ENCODE results near the gene CAMTA1.

The CAMTA1 gene

DNA sequence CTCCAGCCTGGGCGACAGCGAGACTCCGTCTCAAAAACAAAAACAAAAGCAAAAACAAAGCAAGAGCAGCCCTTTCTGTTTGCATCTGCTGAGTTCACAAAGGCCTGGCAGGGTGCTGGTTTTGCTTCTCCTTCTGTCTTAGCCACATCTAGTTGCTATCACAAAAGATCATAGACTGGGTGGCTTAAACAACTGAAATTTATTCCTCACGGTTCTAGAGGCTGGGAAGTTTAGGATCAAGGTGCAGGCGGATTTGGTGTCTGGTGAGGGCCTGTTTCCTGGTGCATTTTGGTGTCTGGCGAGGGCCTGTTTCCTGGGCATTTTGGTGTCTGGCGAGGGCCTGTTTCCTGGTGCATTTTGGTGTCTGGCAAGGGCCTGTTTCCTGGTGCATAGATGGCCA lies 471.3 kb downstream of the CAMTA1 start:
- DNase-seq (ENCODE audit: low read depth) = no peak

DNA sequence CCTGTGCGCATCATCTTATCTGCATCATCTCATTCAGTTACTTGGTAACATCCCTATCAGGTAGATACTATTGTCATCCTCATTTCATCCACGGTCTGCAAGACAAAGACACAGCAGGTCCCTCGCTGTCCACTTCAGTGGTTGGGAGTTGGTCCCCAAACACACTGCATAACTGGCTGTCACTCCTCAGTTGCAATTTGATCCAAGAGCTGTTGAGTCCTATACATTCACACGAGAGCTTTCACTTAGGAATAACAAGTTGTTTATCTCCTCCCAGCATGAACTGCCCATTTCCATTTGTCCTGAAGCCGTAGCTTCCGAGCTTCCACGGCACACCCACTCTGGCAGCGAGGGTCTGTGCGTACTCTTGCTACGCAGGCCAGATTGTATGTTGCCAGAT lies 472.0 kb downstream of the CAMTA1 start:
- no peak for DNase-seq (ENCODE audit: low read depth)

DNA sequence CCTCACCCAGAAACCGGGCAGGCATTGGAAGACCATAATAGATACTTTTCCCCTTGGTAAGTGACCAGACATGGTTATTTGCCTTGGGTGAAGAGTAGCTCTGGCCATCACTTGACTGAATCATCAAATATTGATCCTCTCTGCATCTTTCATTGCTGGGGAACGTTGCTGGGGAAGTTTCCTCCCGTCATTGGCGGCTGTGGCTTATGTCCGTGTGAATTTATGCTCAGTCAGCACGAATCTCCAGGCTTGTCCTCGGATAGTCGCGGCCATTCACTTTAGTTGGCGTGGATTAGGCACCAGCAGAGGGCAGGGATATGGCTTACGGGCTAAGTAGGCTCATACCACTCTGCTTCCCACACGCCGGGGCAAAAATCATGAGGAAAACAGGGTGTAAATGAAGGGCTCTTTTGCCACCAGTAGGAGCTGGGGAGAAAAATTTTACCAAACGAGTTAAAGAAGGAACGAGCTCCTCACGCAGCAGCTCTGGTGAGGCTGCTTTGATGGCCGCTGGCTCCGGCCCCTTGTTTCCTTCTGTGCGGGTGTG lies 473.4 kb downstream of the CAMTA1 start:
- no peak for DNase-seq (ENCODE audit: low read depth)

DNA sequence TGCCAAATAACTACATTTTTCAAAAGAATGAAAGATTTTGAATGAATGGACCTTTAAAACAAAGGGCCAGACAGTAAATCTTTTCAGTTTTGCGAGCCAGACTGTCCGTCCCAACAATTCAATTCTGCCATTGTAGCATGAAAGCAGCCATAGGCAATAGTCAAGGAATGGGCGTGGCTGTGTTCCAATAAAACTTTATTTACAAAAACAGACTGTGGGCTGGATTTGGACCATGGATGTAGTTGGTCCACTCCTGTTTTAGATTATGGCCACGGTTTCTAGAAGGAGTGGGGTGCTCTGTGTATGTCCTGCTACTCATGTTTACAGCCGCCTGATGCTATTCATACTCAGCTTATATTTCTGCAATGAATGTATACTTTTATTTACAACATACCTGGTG lies 474.7 kb downstream of the CAMTA1 start:
- DNase-seq (ENCODE audit: low read depth) = no peak

DNA sequence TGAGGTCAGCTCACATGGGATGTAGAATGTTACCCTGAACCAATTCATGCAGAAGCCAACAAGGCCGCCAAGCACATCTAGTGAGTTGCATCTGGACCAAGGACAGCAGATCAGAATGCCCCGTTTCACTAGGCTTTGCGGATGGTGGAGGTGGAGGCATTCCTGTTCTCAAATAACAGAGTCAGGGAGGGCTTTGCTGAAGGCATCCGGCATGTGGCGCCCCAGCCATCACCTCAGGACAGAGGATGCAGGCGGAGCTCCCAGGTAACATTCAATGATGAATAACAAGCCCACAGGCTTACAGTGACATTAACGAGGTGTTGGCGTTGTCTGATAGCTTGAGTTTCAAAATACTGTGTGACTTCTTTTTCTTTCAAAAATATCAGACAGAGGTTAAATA lies 476.2 kb downstream of the CAMTA1 start:
- DNase-seq (ENCODE audit: low read depth) = no peak

DNA sequence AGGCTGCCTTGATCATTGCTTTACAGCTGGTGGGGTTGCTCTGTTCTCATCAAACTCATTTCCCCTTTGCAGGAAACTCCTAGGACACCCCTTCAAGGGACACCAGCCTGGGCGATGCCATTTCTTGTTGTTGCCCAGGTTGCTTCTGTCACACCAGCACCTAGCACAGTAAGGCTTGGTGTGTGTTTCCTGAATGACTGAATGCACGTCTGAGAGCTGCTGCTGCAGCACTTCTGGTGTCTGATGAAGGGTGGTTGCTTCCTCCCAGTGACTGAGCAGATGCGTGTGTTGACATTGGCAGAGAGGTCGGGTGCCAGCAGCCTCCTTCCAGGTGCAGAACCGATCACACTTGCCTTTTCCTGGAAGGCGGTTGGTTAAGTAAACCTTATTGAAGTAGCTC lies 477.4 kb downstream of the CAMTA1 start:
- no peak for DNase-seq (ENCODE audit: low read depth)

DNA sequence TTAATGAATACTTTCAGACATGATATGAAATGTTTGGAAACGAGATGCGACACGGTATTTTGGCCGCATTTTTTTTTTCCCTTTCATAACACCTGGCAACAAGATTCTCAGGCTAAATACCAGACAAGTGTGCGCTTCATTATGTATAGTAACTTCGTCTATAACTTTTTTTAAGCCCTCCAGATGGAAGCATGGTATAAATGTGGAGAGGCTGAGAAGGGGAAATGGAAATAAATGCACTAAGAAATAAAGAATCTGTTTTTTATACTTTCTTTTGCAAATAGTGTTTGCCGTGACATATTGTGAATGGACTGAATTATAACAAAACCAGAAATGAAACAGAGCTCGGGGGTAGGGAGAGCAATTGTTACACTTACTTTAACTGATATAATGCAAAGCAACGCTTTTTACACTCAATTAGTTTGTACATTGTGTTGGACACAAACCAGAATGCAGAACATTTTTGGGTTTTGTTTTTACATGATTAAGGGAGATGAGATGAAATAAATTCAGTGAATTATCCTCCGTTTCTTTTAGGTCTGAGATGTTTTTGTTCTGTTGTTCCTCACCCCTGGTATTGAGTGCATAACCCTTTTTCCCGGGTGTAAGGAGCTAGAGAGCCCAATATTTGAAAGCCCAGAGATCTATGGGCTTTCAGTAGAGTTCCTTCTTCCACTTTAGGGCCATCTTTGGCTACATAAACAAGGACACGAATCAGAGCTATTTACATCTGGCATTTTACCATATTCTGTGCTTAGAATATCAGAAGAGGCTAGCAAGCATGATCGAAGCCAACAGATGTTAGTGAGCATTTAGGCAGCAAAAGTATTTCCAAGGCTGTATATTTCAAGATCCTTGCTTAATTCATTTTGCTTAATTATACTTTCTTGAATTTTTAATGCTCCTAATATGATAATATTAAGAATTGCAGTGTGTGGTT lies 478.0 kb downstream of the CAMTA1 start:
- DNase-seq (ENCODE audit: low read depth) = no peak

DNA sequence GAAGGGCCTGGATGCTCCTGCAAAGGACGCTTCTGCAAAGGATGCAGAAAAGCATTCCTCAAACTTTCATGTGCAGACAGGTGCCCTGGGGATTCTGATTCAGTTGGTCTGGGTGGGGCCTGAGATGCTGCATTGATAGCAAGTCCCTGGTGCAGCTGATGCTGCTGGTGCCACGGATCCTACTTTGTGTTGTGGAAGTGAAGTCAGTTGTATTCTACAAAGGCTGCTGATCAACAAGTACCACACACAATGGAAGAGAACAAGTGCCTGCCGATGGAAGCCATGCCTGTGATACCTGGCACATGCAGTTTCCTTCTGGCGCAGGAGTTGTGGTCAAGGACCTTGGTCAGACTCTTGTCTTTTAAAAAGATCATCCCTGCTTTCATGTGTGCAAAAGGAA lies 478.8 kb downstream of the CAMTA1 start:
- no peak for DNase-seq (ENCODE audit: low read depth)

DNA sequence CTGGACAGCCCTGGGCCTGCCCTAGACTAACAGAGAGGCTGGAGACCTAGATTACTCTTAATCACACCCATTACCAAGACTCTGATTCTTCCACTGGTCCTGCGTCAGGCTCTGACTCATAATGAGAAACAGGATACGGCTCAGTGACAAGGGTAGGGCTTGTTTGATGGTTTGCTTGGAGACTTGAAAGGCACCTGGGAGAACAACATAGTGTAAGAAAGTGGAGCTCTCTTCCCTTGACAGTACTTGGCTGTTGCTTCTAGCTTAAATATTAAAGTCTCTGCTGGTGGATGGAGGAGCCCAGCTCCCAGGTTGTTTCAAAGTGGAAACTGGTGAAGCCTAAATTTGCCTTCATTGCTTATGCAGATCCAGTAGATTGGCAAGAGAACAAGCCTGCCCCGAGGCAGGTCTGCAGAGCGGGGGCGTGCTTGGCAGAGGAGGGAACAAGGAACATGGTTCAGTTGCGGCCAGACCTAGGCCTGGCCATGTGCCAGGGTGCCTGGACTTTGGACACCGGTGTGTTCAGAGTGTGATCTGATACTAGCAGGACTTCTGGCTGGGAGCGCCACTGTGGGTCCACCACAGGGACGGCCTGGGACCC lies 480.6 kb downstream of the CAMTA1 start:
- peak; percentile 81 for DNase-seq (ENCODE audit: low read depth)

DNA sequence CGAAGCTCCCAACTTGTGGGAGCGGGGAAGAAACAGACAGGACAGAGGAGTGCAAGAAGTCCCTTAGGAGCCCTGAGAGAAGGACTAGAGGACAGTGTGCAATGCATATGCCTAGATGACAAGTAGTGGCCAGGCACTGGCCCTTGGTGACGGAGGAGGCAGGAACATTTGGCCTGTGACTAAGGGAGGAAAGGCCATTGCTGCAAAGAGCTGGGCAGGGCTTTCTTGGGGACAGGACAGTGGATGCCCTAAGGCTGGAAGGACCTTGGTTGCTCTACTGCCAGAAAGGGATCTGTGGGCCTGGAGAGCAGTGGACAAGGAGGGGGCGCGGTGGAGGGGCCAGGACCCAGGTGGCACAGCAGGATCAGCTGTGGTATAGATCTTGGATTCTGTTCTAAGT lies 481.3 kb downstream of the CAMTA1 start:
- DNase-seq (ENCODE audit: low read depth) = no peak

DNA sequence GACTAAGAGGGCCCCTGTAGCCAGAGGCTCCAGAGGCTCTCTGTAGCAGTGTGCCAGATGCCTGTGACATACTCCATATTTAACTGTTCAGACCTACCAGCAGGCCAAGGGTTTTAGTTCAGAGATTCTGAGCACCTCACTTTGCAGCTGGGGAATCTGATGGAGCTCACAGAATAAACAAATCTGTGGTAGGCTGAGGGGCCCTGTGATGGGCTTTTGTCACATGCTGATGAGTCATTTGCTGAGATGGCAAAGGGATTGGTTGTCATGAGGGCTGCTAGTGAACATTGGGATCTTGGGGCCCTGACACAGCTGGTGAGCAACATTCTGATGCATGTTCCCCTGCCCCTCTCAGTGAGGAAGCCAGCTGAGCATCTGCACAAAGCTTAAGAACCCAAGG lies 482.2 kb downstream of the CAMTA1 start:
- peak; percentile 41 for DNase-seq (ENCODE audit: low read depth)

DNA sequence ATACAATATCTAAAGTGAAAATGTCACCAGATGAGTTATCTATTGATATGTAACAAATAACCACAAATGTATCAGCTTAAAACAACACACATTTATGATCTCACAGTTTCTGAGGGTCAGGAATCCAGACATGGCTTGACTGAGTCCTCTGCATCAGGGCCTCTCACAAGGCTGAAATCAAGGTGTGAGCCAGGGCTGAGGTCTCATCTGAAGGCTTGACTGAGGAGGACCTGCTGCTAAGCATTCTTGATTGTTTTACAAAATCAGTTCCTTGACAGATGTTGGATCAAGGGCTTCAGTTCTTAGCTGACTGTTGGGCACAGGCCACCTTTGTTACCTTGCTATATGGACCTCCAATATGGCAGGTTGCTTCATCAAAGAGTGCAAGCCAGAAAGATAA lies 483.7 kb downstream of the CAMTA1 start:
- no peak for DNase-seq (ENCODE audit: low read depth)

DNA sequence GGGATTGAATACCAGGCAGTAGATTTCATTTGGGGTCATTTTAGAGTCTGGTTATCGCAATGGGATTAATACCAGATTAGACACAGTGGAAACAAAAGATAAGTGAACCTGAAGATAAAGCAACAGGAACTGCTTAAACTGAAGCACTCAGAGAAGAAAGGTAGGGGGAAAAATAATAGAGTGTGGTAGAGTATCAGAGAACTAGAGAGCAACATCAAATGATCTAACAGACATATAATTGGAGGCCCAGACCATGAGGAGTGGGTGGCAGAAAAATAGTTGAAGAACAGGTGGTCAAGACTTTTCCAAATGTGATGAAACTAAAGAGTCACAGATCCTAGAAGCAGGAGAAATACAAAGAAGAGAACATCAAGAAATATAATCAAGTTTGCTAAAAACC lies 484.3 kb downstream of the CAMTA1 start:
- no peak for DNase-seq (ENCODE audit: low read depth)

DNA sequence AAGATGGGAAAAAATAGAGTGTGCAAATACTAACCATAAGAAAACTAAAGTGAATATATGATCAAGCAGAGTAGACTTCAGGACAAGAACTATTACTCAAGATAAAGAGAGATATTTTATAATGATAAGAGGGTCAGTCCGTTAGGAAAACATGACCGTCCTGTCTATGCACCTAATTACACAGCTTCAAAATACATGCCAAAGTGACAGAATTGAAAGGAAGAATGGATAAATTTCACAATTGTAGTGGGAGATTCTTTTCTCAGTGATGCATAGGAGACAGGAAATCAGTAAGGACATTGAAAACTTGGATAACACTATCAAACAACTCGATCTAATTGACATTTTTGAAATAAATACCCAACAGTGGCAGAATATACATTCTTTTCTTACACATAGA lies 489.0 kb downstream of the CAMTA1 start:
- no peak for DNase-seq (ENCODE audit: low read depth)

DNA sequence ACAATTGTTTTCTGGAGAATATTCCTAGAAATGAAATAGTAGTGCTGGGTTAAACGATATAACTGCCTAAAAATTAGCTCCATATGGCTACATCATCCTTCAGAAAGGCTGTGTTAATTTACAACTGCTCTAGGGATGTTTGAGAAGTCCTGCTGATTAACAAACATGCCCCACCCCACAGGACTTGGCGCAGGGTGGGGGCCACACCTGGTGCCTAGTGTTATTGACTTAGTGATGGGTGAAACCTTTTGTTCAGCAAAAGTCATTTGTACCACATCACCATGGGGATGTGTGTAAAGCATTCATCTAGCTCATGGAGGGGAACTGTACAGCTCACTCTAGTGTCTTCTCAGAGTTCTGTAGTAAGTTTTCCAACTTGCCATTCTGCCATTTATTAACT lies 492.8 kb downstream of the CAMTA1 start:
- no peak for DNase-seq (ENCODE audit: low read depth)

DNA sequence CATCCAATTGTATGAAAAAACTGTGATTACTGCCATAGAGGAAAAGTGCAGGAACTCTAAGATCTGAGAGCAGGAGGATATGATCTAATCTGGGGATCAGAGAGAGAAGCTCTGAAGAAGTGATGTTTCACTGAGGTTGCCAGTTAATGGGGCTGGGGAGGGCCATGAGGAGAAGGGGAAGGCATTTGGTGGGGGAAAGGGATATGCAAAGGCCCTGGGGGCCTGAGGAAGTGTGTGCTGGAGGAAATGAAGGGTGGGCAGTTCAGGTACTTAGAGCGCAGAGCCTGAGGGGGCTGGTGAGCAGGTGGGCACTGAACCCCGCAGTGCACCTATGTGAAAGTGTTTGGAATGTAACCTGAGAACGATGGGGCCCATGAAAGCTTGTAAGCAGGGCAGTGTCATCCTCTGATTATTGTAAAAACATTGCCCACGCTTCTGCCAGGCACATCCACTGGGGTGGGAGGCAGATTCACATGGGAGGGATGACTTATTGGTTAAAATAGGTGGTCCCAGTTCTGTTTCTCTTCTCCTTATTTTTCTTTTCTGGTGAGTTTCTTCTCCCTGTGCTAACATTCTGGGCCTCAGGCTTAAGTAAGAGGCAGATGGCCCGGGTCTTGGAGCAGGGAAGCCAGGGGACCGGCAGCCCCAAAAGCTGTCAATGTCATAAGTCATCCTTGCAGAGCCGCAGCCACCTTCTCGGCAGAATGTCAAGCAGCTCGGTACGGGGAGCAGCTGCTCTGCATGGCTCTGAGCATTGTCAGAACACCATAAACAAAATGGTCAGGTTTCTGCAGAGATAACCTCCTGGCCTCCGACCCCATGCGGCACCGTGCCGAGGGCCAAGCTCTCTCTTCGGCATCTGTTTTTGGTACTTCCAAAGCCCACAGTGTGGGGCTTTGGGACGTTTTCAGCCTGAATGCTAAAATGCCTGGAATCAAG lies 493.8 kb downstream of the CAMTA1 start:
- DNase-seq (ENCODE audit: low read depth) = no peak

DNA sequence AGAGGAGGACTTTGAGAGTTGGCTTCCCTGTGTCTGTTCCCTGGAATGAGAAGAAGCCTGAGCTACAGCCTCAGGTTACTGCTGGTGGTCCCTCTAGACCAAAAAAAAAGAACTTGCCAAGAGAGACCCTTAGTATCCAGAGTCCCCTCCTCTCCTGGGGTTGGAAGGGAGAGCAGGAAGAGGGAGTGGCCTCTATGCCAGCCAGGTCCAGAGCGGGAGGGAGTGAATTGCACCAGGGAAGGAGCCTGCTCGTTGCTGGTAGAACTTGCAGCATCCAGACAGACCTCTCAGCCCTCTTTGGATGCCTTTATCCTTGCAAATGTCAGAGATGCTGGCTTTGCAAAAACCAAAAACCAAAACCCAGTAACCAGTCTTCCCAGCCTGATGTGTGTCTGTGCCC lies 494.5 kb downstream of the CAMTA1 start:
- DNase-seq (ENCODE audit: low read depth) = no peak

DNA sequence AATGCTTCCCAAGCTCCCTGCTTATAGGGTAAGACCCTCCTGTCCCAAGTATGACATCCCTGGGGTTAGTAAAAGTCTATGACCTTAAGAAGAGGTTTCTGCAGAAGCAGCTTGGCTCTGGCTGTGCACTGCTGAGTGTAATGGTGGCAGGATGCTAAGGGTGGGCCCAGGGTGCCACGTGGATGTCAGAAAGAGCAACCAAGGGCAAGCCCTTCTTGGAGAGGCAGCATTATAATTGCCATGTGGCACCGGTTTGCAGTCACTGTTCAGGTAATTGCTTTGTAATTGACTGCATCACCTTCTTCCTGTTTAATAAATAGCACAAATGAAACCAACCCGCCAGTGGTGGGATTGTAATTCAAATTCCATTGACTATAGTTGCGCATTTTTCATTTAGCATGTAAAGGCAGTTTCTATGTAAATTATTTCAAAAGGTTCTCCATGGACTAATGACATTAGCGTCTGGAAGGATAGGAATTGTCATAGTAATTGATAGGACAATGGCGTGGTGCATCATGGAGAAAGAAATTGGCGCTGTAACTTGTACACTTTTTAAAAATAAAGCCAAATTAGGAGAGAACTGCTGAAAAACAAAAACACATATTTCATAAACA lies 495.2 kb downstream of the CAMTA1 start:
- no peak for DNase-seq (ENCODE audit: low read depth)

DNA sequence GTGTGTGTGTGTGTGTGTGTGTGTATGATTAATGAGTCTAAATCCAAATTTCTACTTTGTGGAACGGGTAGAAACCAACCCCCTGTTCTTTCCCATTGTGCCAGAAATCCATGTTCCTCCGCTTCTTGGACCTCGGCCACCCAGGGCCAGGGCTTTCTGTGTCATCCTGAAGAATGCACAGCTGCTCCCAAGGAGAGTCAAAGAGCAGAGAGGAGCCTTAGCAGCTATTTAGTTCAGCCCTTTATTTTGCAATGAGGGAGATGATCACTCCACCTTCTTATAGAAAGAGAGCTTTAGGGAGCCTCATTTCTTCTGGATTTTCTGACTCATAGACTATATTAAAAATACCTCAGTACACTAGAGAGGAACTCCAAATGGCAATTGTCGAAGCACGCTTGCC lies 496.6 kb downstream of the CAMTA1 start:
- DNase-seq (ENCODE audit: low read depth) = peak; percentile 53

DNA sequence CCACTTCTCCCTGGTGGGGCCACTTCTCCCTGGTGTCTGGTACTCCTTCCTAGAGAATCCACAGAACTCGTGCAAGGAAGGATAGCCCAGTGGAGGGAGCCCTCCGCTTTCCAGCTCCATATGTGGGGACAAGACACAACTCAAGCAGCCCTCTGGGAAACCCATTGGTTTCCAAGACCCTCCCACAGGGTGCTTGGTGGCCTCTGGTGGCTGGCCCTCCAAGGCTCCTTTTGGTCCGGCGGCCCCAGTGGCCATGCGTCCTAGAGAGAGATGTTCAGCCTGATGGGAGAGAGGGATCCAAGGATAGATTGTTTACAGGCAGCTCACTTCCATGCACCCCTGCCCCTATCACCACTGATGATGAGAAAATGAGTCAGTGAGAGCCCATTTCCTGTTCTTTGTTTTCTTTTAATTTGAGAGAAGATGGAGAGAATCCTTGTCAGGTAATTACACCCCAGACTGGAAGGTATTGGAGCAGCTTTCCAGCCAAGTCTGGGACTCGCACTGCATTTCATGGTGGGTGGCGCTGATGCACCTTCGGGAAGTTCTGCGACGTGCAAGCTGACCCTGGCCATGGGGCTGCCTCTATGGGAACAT lies 499.7 kb downstream of the CAMTA1 start:
- DNase-seq (ENCODE audit: low read depth) = no peak

DNA sequence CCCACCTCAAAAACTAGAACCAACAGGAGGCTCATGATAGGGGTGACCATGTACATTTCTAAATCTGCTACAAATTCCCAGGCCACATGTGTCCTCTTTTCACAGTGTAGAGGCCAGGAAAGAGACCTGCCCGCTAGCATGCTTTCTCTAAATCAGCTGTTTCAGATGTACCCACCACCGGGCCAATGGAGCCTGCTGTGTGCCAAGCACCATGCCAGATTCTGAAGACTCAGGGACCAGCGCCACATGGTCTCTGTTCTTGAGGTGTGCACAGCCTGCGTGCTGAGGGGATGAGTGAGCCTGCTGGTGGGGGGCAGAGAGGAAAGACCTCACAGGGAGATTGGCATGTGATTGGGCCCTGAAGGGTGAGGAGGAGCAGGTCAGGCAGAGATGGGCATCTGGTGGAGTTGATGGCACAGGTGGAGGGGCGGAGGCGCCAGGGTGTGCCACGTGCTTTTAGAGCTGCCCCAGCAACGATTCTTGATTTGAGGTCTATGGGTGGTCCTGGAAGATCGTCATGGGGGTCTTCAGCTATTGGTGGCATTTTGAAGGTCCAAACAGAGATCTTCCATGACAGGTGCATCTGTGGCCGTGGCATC lies 500.7 kb downstream of the CAMTA1 start:
- DNase-seq (ENCODE audit: low read depth) = no peak
